Left ventricle myocardium inferior (tissue), 1 donor: ENCODE measurements around the gene LSM10. TPM values are rescaled to one million over a fixed set of nuclear protein-coding genes. Genes with fewer than 3 reads are reported as not detected.

Experiments
- DNase-seq: peaks from one replicate; pipeline ENCODE4 v3.0.0-alpha.2; 2020
- H3K27ac ChIP-seq: fragments of 200-600 bp; replicated peaks from 2 replicates; pipeline ENCODE4 v1.8.0; 2021
- H3K27me3 ChIP-seq: fragments of 200-600 bp; 2 replicates; pipeline ENCODE4 v1.8.0; 2021; ENCODE audit warnings: low read depth
- H3K36me3 ChIP-seq: fragments of 200-600 bp; 2 replicates; pipeline ENCODE4 v1.8.0; 2021
- H3K4me1 ChIP-seq: fragments of 200-600 bp; 2 replicates; pipeline ENCODE4 v1.8.0; 2021
- H3K4me3 ChIP-seq: fragments of 200-600 bp; 2 replicates; pipeline ENCODE4 v1.8.0; 2021; ENCODE audit warnings: mild to moderate bottlenecking, moderate library complexity
- H3K9me3 ChIP-seq: fragments of 200-600 bp; replicated peaks from 2 replicates; pipeline ENCODE4 v1.8.0; 2021
- CTCF ChIP-seq: fragments of 200-600 bp; IDR thresholded peaks from 2 replicates; pipeline ENCODE4 v1.8.0; 2021; ENCODE audit warnings: antibody characterized with exemption, mild to moderate bottlenecking, borderline replicate concordance
- intact Hi-C: fragments of 100-400 bp; cut with micrococcal nuclease; formaldehyde crosslinking; loops from one replicate; pipeline ENCODE4 v1.11.0; 2022
- total RNA-seq: library from RNA; stranded (reverse); fragmentation: NEBNext Ultra II Directional; extraction: Animal tissue kit (Norgen Biotek cat#: 25700); gene quantifications from one replicate; pipeline ENCODE4 v1.2.1, GENCODE V29; 2021
- donor health status: DM: no; HTN: yes; CAD: no; lungs with severe emphysema.

The LSM10 gene
- total RNA-seq, 1 donor from 2014 or later: 53.6 TPM

DNA sequence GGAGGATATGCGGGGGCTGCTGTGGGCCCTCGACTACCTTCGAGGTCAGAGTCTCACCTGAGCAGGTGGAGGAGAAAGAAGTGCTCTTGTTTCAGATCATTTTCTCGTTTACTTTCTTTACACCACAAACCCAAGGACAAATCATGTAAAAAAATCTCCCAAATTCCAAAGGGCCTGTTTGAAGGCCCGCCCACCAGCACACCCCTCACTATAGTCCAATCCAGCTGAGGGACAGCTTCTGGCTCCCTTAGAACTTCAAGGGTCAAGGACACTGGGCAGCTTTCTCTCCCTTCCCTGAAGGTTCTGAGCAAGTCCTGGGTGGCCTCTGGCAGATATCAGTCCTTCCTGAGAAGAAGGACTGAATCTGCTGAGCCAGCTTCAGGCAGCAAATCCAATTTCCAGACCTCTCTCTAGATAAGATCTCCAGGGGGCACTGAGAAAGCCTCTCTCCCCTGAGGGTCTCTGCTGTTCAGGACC, 17.5 kb downstream of the LSM10 start:
- Histone ChIP-seq H3K9me3 (no peaks in the 10 kb centered on the region), H3K27me3 (no peaks in the 10 kb centered on the region), H3K4me3 (no peak overlapping the region), H3K36me3 (no peaks in the 10 kb centered on the region), H3K27ac (peak overlapping the region; percentile 13), H3K4me1 (peaks cover 97% of the 10 kb centered on the region)
- no peak for DNase-seq
- no peak for TF ChIP-seq CTCF
- intact Hi-C loops: no loop called here

- peaks cover 97% of the 10 kb centered on the region for H3K4me1 ChIP-seq
- intact Hi-C loops: no loop called here
- no peaks in the 10 kb centered on the region for H3K9me3 ChIP-seq
- H3K4me3 ChIP-seq: no peak overlapping the region
- no peaks in the 10 kb centered on the region for H3K27me3 ChIP-seq
- DNase-seq: no peak
- TF ChIP-seq CTCF: no peak
- peak overlapping the region; percentile 52 for H3K27ac ChIP-seq
- H3K36me3 ChIP-seq: no peaks in the 10 kb centered on the region
These were observed 19.8 kb downstream of the LSM10 start for GRCh38 chr1:36377791-36378492.

GRCh38 chr1:36372617-36373016, 25.1 kb downstream of the LSM10 start:
- no peaks in the 10 kb centered on the region for H3K36me3 ChIP-seq
- H3K4me3 ChIP-seq: no peak overlapping the region
- intact Hi-C loops: no loop called here
- no peaks in the 10 kb centered on the region for H3K27me3 ChIP-seq
- H3K9me3 ChIP-seq: no peaks in the 10 kb centered on the region
- no peak for DNase-seq
- H3K4me1 ChIP-seq: peaks cover 89% of the 10 kb centered on the region
- peak overlapping the region; percentile 97 for H3K27ac ChIP-seq
- TF ChIP-seq CTCF: no peak

- H3K27ac ChIP-seq: peak overlapping the region; percentile 17
These were observed 28.4 kb downstream of the LSM10 start for GRCh38 chr1:36369061-36369861.

DNA sequence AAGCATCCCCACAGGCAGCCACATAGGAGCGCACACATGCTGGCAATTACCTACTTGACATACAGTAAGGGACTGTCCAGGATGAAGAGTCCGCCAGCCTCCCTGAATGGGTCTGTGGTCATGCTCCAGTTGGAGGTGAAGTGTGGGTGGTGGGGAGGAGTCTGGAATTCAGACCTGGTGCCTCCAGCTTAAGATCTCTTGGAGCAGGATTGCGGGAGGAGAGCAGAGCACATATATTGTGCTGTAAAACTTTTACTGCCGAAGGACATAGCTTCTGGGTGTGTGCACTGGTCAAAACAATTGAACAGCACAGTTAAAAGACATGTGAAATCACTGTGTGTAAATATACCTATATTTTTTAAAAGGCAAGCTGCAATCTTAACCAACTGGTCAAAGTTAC, 29.9 kb downstream of the LSM10 start:
- DNase-seq: no peak
- Histone ChIP-seq H3K4me3 (no peak overlapping the region), H3K27ac (no peak overlapping the region), H3K27me3 (no peaks in the 10 kb centered on the region), H3K9me3 (no peaks in the 10 kb centered on the region), H3K4me1 (peaks cover 69% of the 10 kb centered on the region), H3K36me3 (peaks cover 6% of the 10 kb centered on the region)
- TF ChIP-seq CTCF: no peak
- intact Hi-C loops: no loop called here

More at GRCh38 chr1:36369061-36369861, 28.4 kb downstream of the LSM10 start:
- H3K27me3 ChIP-seq: no peaks in the 10 kb centered on the region
- H3K4me3 ChIP-seq: no peak overlapping the region
- intact Hi-C loops: no loop called here
- H3K9me3 ChIP-seq: no peaks in the 10 kb centered on the region
- H3K36me3 ChIP-seq: no peaks in the 10 kb centered on the region
- DNase-seq: peak; percentile 72
- peak; percentile 96 for TF ChIP-seq CTCF
- H3K4me1 ChIP-seq: peaks cover 84% of the 10 kb centered on the region
